ENCODE measurements around the gene ENHO. TPM values are rescaled to one million over a fixed set of nuclear protein-coding genes. Genes with fewer than 3 reads are reported as not detected.

Gene ENHO
- polyA plus RNA-seq, 1 donor (not counting 4 experiments of a cell fraction or from before 2014, with no cell fraction given), result not detected

GRCh38 chr9:34556949-34557348 lies 34.2 kb upstream of the ENHO start:
- Histone ChIP-seq H3K27me3 (ENCODE audit: control insufficient read depth, extremely low read depth, insufficient read depth, low read length) (peaks cover 53% of the 10 kb centered on the region), H4K20me1 (ENCODE audit: control insufficient read depth, extremely low read depth, insufficient read depth, low read length) (peaks cover 5% of the 10 kb centered on the region), H3K36me3 (ENCODE audit: control insufficient read depth in 2 of 2, extremely low read depth in 1 of 2, insufficient read depth in 2 of 2, low read length in 2 of 2) (no peaks in the 10 kb centered on the region), H3K27ac (ENCODE audit: control insufficient read depth, insufficient read depth, low read length) (no peak overlapping the region), H3K9me1 (ENCODE audit: control insufficient read depth, extremely low read depth, insufficient read depth, low read length) (no peaks in the 10 kb centered on the region), H3K4me3 (ENCODE audit: control insufficient read depth in 2 of 3, extremely low read depth in 1 of 3, insufficient read depth in 2 of 3, low read depth in 1 of 3, low read length in 3 of 3) (no peak overlapping the region), H3K79me2 (ENCODE audit: control insufficient read depth, insufficient read depth, low read length) (no peaks in the 10 kb centered on the region), H3K4me2 (ENCODE audit: control insufficient read depth, extremely low read depth, insufficient read depth, low read depth, low read length) (no peak overlapping the region), H2AFZ (ENCODE audit: control insufficient read depth, low read length) (no peak overlapping the region), H3K4me1 (ENCODE audit: control insufficient read depth, extremely low read depth, insufficient read depth, low read length) (peaks cover 8% of the 10 kb centered on the region), H3K9ac (ENCODE audit: control insufficient read depth, extremely low read depth, insufficient read depth, low read length) (no peak overlapping the region), H3K9me3 (ENCODE audit: control insufficient read depth, low read depth, low read length) (no peaks in the 10 kb centered on the region)
- FAIRE-seq, result no peak
- DNase-seq (ENCODE audit: low read depth, low spot score), result no peak
- TF ChIP-seq CTCF (optimal IDR thresholded peaks at IDR 0.05 in 1 of 3, IDR thresholded peaks at IDR 0.05 in 1 of 3, conservative IDR thresholded peaks at IDR 0.05 in 1 of 3; ENCODE audit: extremely low read depth in 1 of 3, insufficient read depth in 2 of 3, low read length in 3 of 3) (no peak), EZH2 (IDR thresholded peaks at IDR 0.05; ENCODE audit: low read length) (no peak)
- dilution Hi-C loops (cut with MboI; ENCODE audit: extremely low pct_ligation_motif_present, low sequenced_read_pairs), result no loop called here

- Histone ChIP-seq H3K4me3 (ENCODE audit: control insufficient read depth in 2 of 3, extremely low read depth in 1 of 3, insufficient read depth in 2 of 3, low read depth in 1 of 3, low read length in 3 of 3) (no peak overlapping the region), H3K4me1 (ENCODE audit: control insufficient read depth, extremely low read depth, insufficient read depth, low read length) (peaks cover 8% of the 10 kb centered on the region), H3K27ac (ENCODE audit: control insufficient read depth, insufficient read depth, low read length) (no peak overlapping the region), H3K9ac (ENCODE audit: control insufficient read depth, extremely low read depth, insufficient read depth, low read length) (no peak overlapping the region), H4K20me1 (ENCODE audit: control insufficient read depth, extremely low read depth, insufficient read depth, low read length) (peaks cover 5% of the 10 kb centered on the region), H2AFZ (ENCODE audit: control insufficient read depth, low read length) (no peak overlapping the region), H3K9me1 (ENCODE audit: control insufficient read depth, extremely low read depth, insufficient read depth, low read length) (no peaks in the 10 kb centered on the region), H3K79me2 (ENCODE audit: control insufficient read depth, insufficient read depth, low read length) (no peaks in the 10 kb centered on the region), H3K4me2 (ENCODE audit: control insufficient read depth, extremely low read depth, insufficient read depth, low read depth, low read length) (no peak overlapping the region), H3K36me3 (ENCODE audit: control insufficient read depth in 2 of 2, extremely low read depth in 1 of 2, insufficient read depth in 2 of 2, low read length in 2 of 2) (no peaks in the 10 kb centered on the region), H3K27me3 (ENCODE audit: control insufficient read depth, extremely low read depth, insufficient read depth, low read length) (peaks cover 50% of the 10 kb centered on the region), H3K9me3 (ENCODE audit: control insufficient read depth, low read depth, low read length) (no peaks in the 10 kb centered on the region)
- no peak for FAIRE-seq
- dilution Hi-C loops (cut with MboI; ENCODE audit: extremely low pct_ligation_motif_present, low sequenced_read_pairs), result no loop called here
- no peak for DNase-seq (ENCODE audit: low read depth, low spot score)
- TF ChIP-seq CTCF (optimal IDR thresholded peaks at IDR 0.05 in 1 of 3, IDR thresholded peaks at IDR 0.05 in 1 of 3, conservative IDR thresholded peaks at IDR 0.05 in 1 of 3; ENCODE audit: extremely low read depth in 1 of 3, insufficient read depth in 2 of 3, low read length in 3 of 3), result no peak
- TF ChIP-seq EZH2 (IDR thresholded peaks at IDR 0.05; ENCODE audit: low read length), result no peak
Observed at GRCh38 chr9:34555936-34556525, 33.2 kb upstream of the ENHO start.

All from keratinocyte (primary cell).